Ammon's horn (tissue), 1 donor: ENCODE data around the gene METTL22.
A peak's percentile ranks its signal among the peaks of the same experiment; 100 is the strongest.

Experiments used
- DNase-seq: peaks from one replicate; pipeline ENCODE4 v3.0.0-alpha.2; 2016; ENCODE audit warnings: low spot score

METTL22 gene

DNA sequence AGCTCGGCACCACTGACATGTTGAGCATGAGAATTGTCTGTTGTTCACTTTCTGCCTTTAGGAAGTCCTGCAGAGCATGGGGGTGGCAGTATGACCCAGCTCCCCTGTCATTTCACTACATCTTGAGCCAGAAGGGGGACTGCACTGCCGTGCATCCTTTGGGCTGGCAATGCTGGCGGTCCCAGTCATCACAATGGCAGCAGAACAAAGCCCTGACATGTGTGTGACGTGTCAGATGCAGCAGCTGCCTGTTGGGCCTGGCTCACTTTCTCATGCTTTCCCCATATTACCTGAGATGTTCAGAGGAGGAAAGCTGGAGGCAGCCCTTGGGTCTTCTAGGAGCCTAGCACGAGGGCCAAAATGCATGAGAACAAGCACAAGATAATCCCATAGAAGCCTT lies 46.6 kb downstream of the METTL22 start:
- no peak for DNase-seq

DNA sequence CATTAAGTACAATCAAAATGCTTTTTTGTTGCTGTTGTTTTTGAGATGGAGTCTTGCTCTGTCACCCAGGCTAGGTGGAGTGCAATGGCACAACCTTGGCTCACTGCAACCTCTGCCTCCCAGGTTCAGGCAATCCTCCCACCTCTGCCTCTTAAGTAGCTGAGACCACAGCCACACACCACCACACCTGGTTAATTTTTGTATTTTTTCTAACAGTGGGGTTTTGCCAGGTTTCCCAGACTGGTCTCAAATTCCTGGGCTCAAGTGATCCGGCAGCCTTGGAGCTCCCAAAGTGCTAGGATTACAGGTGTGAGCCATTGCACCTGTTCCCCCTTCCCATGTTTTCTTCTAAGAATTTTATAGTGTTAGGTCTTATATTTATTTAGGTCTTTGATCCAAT lies 48.0 kb downstream of the METTL22 start:
- no peak for DNase-seq

DNA sequence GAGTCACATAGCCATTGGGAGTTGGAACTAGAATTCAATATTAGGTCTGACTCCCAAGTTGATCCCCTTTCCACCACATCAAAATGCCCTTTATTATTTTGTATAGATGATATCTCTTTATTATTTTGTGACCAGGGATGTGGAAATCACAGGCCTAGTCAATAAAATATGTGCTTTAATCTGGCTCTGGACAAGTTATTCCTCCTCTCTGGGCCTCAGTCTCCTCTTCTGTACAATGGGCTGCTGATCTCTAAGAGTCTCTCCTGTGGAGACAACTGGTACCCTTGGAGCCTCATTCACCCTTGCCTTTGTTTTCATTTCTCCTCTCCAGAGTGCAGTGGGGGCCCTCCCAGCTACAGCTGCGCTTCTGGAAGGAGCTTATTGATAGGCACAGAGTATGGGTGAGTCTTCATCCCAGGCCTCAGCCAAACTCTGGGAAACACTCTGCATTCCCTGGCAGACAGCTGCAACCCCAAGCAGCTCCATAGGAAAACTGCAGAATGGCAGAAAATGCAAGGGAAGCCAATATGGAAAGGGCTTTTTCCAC lies 48.6 kb downstream of the METTL22 start:
- DNase-seq, result no peak

DNA sequence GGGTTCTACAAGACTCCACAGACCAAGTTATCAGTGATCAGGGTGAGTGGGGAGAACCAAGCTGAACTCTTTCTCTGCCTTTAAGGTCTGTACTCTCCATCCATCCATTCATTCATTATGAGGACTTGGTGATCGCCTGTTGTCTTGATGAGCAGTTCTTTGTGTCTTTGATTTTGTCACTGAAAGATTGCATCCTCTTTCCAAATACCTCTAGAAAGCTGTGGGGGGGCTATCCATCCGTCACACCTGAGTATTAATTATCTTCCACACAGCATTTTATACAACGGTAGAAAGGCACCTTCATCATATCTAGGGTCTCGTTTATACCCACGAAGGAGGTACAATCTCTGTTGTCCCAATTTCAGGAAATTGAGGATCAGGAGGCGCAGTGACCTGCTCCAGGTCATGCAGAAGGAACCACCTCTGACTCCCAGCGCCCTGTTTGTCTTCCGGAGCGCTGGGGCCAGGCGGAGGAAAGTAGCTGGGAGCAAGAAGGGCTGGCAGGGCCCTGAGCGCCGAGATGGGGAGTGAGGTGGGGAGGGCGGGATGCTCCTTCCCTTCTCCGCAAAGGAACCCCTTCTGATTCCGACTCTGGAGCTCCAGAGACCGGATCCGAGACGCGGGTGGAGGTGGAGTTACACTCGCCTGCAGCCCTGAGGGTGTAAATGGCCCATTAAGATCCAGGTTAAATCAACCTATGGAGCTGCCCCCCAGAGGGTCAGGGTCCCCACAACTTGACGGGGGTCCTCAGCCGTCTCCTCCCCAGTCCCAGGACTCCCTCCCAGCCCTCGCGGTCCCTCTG lies 52.3 kb downstream of the METTL22 start:
- DNase-seq, result no peak

DNA sequence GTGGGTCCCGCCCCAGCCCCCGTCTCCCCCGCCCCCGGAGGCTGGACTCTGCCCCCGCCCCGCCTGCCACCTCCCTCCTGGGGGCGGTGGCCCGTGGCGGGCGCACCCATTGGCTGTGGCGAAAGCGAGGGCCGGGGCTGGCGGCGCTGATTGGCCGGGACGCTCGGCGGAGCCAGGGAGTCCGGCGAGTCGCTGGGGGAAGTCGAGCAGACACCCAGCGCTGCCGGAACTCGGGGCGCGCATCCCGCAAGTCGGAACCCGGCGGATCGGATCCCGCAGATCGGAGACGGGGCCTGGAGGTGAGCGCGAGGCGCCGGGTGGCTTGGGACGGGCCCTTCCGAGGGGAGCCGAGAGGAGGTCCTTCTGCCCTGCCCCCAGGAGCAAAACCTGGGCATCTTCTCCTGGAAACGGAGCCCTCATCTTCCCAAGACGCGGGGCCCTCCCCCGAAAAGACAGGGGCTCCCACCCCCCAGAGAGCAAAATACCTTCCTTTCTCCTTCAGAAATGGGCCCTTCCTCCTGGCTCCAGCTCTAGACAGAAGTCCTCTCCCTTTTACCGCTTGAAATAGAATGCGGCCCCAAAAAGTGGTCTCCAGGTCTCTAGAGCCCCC lies 53.0 kb downstream of the METTL22 start, which contains the start of gene ABAT:
ABAT (plus strand) TSS at position 205 of the 610 bp plus-strand sequence. CDS start 61,123 bp downstream, outside the sequence.
- peak; percentile 93 for DNase-seq

DNA sequence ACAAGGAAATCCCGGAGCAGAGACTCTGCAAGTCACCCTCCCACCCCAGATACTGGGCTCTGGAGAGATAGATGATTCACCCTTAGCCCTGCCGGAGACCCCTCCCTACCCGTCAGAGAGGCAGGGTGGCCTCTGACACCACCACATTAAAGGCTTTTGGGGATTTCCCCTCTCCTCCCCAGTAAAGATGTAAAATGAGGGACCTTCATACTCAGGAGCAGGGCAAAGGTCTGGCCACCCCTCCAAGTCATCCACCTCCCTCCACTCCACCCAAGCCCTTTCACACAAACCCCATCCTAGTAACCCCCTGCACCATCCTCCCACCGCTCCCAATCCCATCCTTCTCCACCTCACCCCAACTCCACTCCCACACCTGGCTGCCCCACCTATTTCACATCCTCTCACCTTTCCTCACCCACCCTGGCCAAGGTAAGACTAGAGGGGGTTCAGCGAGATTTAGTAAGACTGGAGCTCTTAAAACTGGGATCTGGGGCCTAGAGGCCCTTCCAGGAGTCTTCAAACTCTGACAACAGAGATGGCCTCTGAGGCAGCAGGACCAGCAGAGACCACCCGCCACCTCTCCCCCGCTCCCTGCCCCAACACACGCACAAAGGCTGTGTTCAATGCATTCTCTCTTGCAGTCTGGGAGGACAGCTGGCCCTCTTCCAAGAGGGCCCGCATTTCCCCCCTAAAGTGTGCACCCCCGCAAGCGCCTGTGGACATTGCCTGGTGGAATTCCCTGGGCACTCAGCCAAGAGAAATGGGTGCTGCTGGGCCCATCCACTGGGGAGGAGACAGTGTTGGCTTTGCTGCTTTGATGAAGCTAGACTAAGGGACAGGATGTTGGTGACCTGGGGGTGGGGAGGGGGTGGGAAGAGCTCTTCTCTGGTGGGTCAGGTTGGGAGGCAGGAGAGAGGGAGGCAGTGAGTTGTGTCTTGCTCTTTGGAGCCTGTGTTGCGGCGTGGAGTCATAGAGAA lies 54.0 kb downstream of the METTL22 start:
- no peak for DNase-seq

DNA sequence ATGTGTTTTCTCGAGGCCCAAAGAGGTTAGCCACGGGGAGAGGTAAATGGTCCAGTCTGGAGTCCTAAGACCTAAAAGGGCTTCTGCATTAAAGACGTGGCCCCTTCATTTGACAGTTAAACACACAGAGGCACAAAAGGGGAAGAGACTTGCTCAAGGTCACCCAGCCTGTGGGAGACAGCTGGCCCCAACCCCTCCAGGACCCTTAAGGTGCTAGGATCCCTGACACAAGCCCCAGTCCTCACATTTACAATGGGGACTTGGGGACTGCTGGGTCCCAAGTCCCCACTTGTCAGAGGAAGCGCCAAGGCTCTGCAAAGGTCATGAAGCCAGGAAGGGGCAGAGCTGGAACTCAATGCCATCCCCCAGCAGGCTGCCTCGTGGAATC lies 54.7 kb downstream of the METTL22 start:
- no peak for DNase-seq

DNA sequence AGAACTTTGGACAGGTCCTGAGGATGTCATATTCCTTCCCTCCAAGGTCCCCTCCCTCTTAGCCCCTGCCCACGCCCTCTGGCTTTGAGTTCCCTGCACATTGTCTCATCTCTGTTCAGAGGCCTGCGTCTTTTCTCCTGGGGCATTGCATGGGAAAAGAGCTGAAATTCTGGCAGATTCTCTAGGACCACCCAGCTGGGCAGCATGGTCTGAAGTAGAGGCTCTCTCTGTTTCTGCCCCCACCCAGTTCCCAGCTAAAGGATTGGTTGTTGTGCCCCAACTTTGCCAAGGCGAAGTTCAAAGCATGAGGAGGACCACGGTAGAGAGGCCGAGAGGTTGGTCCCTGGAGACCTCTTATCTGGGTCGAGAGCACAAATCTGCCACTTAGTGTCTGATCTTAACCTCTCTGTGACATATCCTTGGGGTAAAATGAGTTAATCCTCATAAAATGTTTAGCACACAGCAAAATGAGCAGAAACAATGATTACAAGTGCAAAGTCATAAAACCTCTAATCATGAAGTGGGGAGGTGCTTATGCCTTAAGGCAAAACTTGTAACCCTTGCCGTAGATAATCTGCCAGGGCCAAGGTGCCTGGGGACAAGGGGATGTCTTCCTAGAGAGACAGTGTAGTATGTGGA lies 55.4 kb downstream of the METTL22 start:
- DNase-seq, result no peak

DNA sequence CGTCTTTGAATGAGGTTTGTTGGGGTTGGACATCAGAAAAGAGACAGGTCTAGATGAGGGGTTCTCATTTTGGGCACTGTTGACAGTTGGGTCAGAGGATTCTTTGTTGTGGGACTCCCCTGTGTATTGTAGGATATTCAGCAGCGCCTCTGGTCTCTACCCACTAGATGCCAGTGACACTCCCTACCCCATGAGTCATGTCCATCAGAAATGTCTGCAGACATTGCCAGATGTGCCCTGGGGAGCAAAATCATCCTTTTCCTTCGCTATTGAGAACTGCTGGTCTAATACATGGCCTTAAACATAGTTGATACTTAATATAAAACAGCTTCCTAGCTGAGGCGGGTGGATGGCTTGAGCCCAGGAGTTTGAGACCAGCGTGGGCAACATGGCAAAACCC lies 56.0 kb downstream of the METTL22 start:
- no peak for DNase-seq

DNA sequence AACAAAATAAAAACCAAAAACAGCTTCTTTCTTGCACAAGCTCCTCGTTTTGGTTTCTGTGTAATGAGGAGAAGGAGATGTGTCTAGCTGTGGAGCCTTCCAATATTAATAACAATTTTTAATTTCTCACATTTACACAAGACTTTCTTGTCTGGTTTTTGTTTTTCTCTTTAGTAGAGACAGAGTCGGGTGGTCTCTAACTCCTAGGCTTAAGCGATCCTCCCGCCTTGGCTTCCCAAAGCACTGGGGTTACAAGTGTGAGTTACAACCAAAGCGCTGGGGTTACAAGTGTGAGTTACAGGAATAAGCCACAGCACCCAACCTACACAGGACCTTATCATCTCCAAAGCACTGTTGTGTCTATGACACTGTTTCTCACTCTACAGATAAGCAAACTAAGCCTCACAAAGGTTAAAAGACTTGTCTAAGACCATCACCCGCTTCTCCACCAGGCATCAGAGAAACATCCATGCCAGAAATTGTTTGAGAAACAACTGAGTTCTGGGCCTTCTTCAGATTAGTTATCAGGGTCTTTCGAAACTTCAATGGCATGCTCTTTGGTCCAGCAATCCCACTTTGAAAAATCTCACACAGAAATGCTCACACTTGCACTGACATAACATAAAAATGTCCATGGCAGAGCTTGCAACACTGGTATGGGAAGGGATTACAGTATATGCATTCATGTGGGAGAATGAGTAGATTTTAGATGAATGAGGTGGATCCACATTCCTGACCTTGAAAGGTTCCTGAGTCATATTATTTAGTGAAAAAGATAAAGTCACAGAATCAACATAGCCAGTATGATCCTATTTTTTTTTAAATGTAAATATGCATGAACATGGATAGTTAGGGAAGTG lies 56.8 kb downstream of the METTL22 start:
- DNase-seq, result no peak

DNA sequence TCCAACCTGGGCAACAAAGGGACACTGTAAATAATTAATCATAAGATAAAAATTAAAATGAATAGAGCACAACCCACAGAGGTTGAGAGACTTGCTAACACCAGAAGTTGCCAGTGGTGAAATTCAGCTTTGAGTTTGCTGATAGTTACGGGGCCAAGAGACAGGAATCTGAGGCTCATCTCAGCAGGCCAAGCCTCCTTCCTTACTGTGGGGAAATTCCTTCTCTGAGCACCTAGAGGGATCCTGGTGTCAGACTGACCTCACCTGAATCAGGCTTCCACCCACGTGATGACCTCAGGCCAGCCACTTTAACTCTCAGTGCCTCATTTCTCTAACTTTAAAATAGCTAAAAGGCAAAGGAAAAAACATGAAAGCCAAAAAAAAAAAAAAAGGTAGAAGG lies 57.7 kb downstream of the METTL22 start:
- DNase-seq, result no peak

DNA sequence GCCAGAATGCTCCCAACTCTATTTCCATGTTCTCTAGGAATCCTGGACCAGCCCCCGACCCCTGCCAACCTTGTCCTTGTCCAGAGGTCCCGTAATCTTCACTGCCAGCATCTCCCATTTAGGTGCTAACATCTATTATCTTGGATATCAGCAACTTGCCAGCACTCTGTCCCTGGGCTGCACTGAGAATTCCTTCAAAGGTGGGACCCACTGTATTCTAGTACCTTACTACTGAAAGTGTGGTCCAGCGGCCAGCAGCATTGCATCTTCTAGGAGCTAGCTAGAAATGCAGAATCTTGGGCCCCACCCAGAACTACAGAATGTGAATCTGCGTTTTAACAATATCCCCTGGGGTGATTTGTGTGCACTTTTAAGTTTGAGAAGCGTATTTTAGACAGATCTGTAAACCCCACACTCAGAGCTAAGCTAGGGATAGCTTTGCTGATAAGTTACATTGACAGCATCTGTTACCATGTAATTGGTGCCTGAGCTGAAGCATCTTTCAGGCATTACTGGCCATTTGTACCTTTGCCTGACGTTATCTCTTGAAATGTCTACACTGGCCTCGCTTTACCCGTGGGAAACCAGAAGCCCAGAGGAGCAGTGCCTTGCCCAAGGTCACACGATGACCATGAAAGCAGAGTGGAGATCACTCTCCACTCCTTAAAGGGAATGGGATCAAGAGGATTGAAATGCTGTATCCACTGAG lies 61.2 kb downstream of the METTL22 start:
- DNase-seq, result no peak

DNA sequence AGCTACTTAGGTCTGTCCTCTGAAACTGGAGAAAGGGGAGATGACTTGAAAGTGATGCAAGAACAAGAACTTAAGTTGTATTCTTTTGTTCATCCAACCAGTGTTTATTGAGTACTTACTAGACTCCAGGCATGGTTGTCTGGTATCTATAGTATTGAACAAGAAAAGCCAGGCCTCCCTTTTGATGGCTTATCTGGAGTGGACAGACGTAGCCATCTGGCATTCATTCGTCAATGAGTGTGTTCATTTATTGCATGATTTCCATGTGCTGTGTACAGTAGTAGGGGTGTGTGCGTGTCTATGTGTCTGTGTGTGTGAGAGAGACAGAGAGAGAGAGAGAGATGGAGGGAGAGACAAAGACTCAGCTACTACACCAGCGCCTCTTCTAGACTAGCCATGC lies 62.1 kb downstream of the METTL22 start:
- DNase-seq, result no peak

DNA sequence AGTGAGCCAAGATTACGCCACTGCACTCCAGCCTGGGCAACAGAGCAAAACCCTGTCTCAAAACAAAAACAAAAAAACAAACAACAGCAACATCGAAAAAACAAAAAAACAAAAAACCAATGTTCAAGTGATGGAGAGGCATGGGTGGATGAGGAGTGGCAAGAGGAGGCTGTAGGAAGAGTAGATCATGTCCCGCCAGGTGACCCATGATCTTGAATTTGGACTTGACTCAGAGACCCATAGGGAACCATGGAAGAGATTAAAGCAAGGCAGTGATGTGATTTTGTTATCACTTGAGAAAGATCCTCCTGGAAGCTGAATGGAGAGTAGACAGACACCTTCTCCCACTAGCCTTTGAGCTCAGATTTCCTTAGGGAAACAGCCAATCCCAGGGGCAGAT lies 64.1 kb downstream of the METTL22 start:
- no peak for DNase-seq

DNA sequence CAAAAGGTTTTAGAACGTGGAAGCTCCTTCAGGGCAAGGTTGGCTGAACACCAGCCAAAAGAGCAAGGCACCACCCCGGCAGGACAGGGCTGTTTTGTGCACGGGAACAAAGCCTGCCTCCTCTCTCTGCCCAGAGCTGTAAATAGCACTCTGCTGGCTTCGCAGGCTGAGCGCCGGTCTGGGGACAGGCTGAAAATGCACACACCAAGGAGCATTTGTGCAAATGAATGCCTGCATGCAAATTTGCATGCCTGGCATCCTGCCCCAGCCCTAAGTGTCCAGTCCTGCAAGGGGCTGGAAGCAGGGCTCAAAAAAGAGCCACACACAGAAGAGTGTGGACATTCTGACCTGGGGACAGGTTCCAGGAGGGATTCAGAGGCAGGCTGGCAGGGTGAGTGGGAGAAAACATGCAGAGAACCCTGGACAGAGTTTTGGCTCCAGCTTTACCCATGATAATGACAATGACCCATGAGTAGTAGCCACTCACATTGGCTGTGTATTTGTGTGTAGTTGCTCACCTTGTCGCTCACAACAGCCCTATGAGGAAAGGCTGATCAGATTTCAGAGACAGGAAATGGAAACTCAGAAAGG lies 64.6 kb downstream of the METTL22 start:
- DNase-seq, result peak; percentile 73

DNA sequence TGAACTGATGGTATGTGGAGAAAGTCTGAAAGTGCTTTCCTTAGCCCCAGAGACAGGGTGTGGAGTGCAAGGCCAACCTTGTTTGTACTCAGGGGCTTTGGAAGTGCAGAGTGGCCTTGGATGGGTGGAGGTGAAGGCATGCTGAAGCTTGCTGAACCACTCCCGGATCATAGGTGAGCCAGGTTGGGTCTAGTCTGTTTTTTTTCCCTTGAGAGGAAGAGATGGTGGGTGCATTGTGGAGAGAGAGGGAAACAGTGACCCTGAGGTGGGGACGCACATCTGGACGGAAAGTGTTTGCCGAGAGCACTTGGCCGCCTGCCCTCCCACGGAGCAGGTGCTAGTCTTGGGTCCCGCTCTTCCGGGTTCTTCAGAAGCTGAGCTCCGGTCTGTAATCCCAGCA lies 65.4 kb downstream of the METTL22 start:
- no peak for DNase-seq

DNA sequence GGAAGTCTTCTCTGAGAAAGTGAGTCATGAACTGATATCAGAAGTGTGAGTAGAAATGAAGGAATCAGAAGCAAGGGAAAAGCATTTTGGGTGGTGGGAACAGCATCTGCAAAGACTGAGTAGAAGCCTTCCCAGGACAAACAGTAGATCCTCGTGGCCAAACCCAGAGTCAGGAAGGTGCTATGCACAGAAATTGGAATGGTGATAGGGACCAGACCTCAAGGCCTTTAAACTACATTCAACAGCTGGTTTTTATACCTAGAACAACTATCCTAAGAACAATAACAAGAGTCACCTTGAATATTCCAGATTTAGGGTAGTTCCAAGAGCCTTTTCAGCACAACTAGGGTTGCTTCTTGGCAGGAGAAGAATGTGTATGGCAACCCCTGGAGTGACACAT lies 68.2 kb downstream of the METTL22 start:
- DNase-seq, result no peak

DNA sequence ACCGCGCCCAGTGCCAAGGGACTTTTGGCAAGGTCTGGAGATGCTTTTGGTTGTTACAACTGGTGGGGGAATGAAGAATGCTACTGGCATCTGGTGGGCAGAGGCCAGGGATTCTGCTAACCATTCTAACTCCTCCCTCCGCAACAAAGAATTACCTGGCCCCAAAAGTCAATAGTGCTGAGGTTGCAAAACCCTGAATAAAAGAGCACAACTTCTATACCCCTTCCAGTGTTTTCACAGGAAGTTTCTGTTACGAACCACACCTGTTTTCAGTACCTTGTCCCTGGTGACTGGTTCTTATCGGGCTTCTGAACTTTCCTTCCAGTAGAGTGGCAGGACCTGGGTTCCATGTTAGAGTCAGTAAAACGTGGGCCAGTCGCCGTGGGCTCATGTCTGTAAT lies 70.2 kb downstream of the METTL22 start:
- DNase-seq, result no peak

DNA sequence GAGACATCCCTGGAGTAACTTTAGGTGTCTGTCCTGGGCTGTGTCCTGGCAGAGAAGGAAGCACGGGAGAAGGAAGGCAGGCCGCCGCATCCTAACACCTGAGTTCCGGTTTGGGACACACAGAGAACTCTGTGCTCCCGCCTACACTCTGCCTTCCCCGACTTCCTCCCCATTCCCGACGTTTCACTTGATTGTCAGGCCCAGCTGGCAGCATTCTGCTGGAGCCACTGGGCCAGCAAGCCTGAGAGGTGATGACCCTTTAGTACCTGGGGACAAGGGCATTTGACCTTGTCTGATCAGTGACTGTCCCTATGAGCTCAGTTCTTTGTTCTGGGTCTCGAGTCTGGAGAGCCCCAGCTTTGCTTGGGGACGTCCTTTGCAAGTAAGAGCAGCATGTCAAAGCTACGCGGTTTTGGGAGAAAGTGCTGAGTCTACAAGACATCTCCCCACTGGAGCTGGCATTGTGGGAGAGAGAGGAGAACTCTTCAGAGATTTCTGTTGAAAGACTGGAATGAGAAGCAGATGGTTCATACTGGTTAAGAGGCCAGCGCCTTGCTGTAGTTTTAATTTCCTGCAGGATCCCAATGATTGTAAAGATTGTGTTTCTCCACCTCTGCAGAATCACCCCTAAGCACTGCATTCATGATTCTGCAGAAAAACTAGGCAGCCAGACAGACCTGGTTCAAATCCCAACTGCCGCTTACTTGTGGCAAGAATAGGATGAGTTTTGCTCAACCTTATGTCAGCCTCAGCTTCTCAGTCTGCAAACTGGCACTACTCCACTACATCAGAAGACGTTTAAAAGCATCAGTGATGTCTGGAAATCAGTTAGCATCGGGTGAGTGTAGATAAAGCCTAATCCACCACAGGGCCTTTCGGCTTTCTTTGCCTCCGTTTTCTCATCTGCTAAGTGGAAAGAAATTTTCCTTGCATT lies 73.6 kb downstream of the METTL22 start:
- DNase-seq, result no peak
